Sigmoid colon (tissue), 3 donors: Measurements from ENCODE around the gene NPBWR2.
"Not testable (repeated sequence)": the region's sequence is repeated elsewhere in the genome, so short reads cannot be mapped to it uniquely, and the experiment has no call there.

Experiments
- CTCF ChIP-seq, 4 experiments: fragments of 450-650 bp in 3 of 4; fragments of 200-600 bp in 1 of 4; IDR thresholded peaks; one replicate each; pipeline ENCODE4 v1.5.1; 2016 to 2019; ENCODE audit warnings: antibody characterized with exemption in 4 of 4, mild to moderate bottlenecking in 3 of 4, moderate library complexity in 2 of 4
- POLR2A ChIP-seq, 2 donors: fragments of 450-650 bp; IDR thresholded peaks; one replicate each; pipeline ENCODE4 v1.6.1; 2016; ENCODE audit warnings: antibody characterized with exemption in 2 of 2, mild to moderate bottlenecking in 2 of 2, moderate library complexity in 2 of 2

GRCh38 chr20:64122927-64123326 lies 15.6 kb upstream of the NPBWR2 start:
- TF ChIP-seq CTCF, POLR2A (IDR thresholded peaks at IDR 0.05): not testable (repeated sequence)
